HG03045 (cell line): ENCODE results near the gene SLC22A8.
"Not testable (repeated sequence)": the region's sequence is repeated elsewhere in the genome, so short reads cannot be mapped to it uniquely, and the experiment has no call there.

ENCODE experiments used
- ATAC-seq: cut with Tn5 transposase; IDR thresholded peaks from one replicate; pipeline ENCODE4 v1.9.1; 2021; ENCODE audit warnings: mild to moderate bottlenecking, moderate library complexity; ENCODE audit not compliant: unreplicated experiment

The SLC22A8 gene

DNA sequence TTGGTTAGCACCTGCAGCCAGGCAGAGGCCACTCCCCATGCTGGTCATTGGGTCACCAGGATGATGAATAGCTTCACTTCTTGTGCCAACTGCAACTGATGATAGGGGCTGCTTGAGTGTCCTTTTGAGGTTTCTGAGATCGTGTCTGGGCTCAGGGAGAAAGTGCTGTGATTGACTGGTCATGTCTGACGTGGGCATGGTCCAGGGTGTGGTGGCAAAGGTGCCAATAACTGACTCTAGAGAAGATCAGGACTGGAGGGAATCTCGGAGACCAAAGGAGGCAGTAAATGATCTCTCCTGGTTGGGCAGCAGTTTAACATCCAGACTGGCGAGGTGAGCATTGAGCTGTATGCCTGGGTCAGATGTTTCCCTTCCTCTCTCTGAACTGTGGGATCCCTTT, 20.9 kb downstream of the SLC22A8 start:
- no peak for ATAC-seq

GRCh38 chr11:62988276-62988675, 27.4 kb downstream of the SLC22A8 start:
- ATAC-seq = no peak

DNA sequence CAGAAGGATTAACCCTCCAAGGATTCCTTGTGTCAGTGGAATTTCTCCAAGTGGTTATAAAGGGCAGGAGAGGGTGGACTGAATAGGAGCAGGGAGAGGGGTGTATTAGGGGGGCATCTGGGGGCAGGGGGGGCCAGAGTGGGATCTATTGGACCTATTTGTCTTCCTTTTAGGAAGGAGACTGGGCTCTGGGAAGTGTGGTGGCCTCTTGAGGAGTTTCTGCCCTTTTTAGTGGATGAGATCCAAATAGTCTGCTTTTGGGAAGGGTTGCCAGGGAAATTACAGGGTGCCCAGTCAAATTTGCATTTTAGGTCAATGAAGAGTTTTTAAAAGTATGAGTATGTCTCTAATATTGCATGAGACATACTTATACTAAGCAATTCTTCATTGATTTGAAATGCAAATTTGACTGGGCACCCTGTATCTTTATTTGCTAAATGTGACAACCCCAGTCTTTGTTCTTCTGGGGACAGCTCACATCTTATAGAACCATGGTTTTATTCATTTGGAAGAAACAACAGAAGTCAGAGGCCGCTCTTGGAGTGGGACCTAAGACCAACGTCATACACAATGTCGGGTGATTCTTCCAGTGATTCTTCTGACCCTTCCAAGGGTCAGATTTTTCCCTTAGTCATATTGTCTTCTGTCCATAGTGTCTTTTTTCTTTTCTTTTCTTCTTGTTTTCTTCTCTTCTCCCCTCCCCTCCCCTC, 30.4 kb downstream of the SLC22A8 start:
- no peak for ATAC-seq

GRCh38 chr11:62984451-62984991, 31.1 kb downstream of the SLC22A8 start, which contains the start of gene SLC22A6:
TSS of gene SLC22A6 (minus strand) at chr11:62984967. CDS start at chr11:62984690, 277 bp downstream.
- no peak for ATAC-seq

- ATAC-seq = no peak
These were observed 32.0 kb downstream of the SLC22A8 start for GRCh38 chr11:62983536-62984199.

DNA sequence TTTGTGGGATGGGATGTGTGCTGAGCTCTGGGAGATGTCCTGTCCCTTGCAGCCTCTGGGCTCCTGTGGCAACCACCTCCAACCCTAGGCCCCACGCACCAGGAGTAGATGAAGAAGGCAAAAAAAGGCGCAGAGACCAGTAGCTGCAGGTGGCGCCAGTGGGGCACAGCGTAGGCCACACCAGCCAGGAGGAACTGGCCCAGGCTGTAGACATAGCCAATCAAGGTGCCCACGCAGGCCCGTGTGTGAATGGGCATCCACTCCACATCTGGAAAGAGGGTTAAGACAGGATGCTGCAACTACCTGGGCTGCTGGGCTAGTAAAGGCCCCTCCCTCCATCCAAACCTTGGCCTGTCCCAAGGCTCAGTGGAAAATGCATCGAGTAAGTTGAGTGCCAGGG, 33.9 kb downstream of the SLC22A8 start:
- no peak for ATAC-seq

- no peak for ATAC-seq
These were observed 35.4 kb downstream of the SLC22A8 start for GRCh38 chr11:62980133-62980760.

GRCh38 chr11:62976109-62976508, 39.5 kb downstream of the SLC22A8 start:
- no peak for ATAC-seq

GRCh38 chr11:62974848-62975522, 40.7 kb downstream of the SLC22A8 start:
- ATAC-seq = no peak

GRCh38 chr11:62965574-62965973, 50.1 kb downstream of the SLC22A8 start:
- ATAC-seq = no peak

- ATAC-seq = no peak
These were observed 53.2 kb downstream of the SLC22A8 start for GRCh38 chr11:62962391-62962790.

DNA sequence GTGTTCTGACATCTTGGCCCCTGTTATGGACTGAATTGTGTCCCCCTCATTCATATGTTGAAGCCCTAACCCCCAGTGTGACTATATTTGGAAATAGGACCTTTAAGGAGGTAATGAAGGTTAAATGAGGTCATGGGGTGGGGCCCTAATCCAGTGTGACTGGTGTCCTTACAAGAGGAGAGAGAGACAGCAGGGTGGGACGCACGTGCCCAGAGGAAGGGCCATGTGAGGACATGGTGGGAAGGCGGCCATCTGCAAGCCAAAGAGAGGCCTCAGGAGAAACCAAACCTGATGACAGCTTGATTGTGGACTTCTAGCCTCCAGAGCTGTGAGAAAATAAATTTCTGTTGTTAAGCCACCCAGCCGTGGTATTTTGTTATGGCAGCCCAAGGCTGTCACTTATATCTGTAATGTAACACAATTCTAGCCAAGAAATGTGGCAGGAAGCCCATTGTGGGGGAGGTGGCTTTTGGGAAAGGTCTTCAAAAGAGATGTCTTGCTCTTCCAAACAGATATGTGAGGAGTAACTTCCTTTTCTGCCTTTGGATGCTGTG, 54.5 kb downstream of the SLC22A8 start:
- no peak for ATAC-seq

DNA sequence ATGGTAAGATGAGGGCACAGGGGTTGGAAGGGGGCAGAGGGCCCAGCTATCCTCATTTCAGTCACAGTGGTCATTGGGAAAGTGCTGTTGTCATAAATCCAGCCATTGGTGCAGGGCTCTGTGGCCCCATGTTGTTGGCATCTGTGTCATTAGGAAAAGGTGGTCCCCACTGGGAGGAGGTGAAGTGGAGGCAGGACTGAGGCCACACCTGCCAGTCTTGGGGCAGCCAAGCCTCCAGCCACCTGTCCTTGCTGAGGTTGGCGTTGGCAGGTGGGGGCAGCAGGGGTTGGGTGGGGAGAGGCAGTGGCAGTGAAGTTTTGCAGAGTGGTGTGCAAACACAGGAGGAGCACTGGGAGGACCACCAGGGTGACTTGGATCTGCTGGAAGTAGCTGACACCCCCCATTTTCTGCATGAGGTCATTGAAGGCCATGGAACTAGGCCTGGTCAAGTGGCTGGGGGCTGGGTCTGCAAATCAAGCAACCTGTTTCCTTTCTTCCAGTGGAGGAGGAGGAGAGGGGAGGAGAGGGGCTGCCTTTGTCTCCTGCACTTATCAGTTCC, 56.1 kb downstream of the SLC22A8 start:
- no peak for ATAC-seq

DNA sequence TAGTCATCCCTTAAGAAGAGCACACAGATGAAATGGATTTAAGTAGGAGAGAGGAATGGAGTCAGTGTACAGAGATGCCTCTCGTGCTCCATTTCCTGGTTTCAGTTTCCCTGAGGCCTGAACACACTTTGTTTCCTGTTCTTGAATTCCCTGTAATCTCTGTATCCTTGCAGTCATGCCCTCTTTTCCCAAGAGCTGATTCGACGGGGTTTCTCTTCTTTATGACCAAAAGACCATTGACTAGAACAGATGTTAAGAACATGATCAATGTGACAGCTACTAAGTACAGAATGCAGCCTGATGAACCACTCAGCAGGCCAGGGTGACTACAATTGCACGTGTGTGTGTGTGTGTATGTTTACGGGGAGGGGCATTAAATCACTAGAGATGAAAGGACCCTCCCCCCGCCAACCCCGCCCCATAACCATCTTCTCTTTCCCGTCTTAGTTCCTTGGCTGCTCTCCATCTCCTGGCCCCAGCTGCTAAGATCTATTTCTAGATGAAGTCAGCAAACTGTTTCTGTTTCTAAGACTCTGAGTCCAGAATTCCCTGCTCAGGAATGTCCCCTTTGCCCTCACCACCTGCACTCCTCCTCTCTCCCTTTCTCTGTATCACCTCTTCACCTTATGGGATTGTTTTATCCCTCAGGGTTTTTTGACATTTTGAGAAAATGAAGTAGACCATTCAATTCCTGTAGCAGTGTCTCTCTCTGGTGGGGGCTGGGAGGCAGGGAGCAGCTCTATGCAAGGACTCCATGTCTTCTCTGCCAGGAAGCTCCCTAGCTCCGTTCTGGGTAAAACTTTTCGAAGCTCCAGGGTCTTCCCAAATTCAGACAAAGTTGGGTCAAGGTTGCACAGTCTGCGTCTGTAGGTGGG, 56.9 kb downstream of the SLC22A8 start:
- no peak for ATAC-seq

GRCh38 chr11:62957147-62957546, 58.5 kb downstream of the SLC22A8 start:
- ATAC-seq = no peak

GRCh38 chr11:62954478-62954877, 61.2 kb downstream of the SLC22A8 start:
- ATAC-seq = no peak

DNA sequence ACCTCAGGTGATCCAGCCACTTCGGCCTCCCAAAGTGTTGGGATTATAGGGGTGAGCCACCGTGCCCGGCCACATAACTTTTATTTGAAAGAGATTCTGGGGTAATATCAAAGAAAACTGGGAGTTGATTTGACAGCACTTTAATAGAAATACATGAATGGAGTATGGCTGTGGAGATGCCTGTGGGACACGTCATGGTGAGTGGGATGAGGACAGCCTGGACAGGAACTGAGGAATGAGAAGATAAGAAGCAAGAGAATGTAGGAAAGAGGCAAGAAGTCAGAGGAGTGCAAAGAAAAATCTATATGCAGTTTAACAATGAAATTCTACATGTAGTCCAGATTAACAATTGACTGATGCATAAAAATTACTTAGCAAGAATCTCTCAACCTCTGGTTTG, 61.8 kb downstream of the SLC22A8 start:
- ATAC-seq = no peak

GRCh38 chr11:62948765-62949320, 66.8 kb downstream of the SLC22A8 start:
- no peak for ATAC-seq

- not testable (repeated sequence) for ATAC-seq
These were observed 70.1 kb downstream of the SLC22A8 start for GRCh38 chr11:62945538-62945937.
